Tibial nerve (tissue), 4 donors: Measurements from ENCODE around the gene ANKRD28.

Source experiments
- CTCF ChIP-seq, 5 experiments: fragments of 200-600 bp in 3 of 5; fragments of 450-650 bp in 2 of 5; sonication (generic) in 3 of 5; IDR thresholded peaks; one replicate each; pipeline ENCODE4 v1.5.1; 2016 to 2019; ENCODE audit warnings: antibody characterized with exemption in 5 of 5, mild to moderate bottlenecking in 3 of 5, moderate library complexity in 2 of 5
- EP300 ChIP-seq, 2 donors: sonication (generic); formaldehyde crosslinking; IDR thresholded peaks; one replicate each; pipeline ENCODE4 v1.6.1; 2017; ENCODE audit warnings: antibody characterized with exemption in 2 of 2, mild to moderate bottlenecking in 1 of 2
- POLR2A ChIP-seq, 2 donors: fragments of 450-650 bp; IDR thresholded peaks; one replicate each; pipeline ENCODE4 v1.6.1; 2017; ENCODE audit warnings: antibody characterized with exemption in 2 of 2, mild to moderate bottlenecking in 2 of 2, moderate library complexity in 2 of 2

- TF ChIP-seq CTCF (IDR thresholded peaks at IDR 0.05): no peak
- TF ChIP-seq POLR2A (IDR thresholded peaks at IDR 0.05): no peak
- no peak for TF ChIP-seq EP300 (IDR thresholded peaks at IDR 0.05)
Observed at GRCh38 chr3:15800327-15800726, 2.5 kb upstream of the ANKRD28 start.
